SIG-M5 (cell line): ENCODE results near the gene LRRC63.
"Not testable (repeated sequence)": the region's sequence is repeated elsewhere in the genome, so short reads cannot be mapped to it uniquely, and the experiment has no call there.

Source experiments
- DNase-seq: peaks from one replicate; lab custom pipeline; 2025; lab: John Stamatoyannopoulos, UW

The LRRC63 gene

DNA sequence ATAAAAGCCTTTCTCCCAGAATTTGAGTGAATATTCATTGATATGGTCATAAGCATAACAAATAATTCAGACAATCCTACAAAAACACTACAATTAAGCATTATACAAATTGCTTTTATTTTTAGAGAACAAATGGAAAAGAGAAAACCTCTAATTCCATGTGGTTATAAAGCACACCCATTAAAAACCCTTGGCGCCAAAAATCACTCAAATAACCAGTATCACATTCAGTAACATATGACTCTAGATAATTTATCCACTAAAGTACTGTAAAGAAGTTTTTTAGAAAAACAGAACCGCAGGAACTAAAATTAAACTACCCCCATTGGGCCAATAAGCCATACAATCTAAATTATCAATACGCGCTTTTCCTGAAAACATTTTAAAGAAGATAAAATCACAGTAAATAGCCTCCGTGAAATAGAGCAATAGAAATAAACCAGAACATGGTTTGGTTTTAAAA lies 30.3 kb upstream of the LRRC63 start:
- DNase-seq: no peak

DNA sequence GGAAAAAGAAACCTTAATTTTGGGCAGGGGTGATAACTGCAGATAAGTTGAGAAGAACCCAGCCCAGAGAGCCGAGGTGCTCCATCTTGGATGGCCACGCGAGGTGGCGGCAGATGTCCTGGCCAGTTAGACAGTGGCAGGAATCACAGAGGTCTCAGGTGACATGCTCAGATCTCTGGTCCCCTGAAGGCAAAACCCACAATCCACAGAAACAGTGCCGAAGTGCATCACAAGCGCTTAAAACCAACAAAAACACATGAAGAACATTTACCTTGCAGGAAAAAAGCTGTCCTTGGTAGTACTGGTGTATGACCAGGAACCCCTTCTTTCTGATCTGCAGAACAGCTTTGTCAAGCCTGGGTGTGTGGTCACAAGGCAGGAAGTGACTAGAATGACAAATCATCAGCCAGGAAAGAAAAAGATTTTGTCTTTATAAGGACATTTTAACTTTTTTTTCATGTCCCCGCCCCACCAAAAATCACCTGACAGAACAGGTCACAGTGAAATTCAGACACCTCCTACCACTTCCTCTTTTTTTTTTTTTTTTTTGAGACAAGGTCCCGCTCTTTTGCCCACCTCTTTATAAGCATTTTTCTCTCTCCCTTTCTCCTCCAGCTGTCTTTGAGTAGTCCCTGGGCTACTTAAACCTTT lies 29.8 kb upstream of the LRRC63 start, which contains the start of gene LCP1:
Gene LCP1 (minus strand): TSS at position 338 of the 651 bp plus-strand sequence. CDS start 22,515 bp downstream, outside the sequence.
- DNase-seq: peak; percentile 91

GRCh38 chr13:46182491-46182877 lies 29.2 kb upstream of the LRRC63 start:
- no peak for DNase-seq

DNA sequence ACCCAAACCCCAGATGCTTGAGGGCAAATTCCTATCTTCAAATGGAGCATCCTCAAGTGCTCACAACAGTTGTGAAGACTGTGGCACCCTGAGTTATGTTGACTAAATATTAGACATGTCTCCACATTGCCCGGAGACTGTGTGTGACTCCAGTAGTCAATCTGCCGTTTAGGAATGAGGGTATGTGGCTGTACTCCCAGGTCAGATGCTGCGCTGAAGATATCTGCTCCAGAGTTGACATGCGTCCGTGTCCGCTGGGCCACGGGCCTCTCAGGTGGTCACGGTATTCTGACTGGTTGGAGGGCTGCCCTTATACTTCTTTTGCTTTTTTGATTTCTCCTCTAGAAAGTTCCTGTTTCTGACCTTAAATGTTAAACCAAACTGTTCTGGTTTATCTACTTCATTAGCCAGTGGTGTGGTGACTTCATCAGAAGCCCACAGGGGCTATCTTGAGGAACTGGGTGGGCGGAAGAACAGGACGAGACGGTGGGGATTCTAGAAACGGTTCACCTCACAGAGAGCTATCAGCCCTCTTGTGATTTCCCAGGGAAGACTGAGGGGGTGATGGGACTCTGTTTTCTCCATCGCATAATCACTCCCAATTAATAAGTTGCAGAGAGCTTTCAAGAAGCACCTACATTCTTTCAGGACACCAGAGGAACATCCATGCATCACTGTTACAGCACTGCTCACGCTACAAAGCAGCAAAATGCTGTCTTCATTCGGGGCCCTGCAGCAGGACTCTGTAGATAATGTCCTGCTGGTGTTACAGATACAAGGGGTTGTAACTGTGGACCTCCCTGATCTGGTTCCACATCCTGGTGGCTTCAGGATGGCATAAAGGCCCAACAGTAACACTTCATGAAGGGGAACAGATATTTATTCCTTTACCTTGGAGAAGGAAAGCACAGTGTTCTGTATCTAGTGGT lies 28.4 kb upstream of the LRRC63 start:
- no peak for DNase-seq

GRCh38 chr13:46184277-46184699 lies 27.4 kb upstream of the LRRC63 start:
- no peak for DNase-seq

- DNase-seq: no peak
Observed at GRCh38 chr13:46185634-46186033, 26.1 kb upstream of the LRRC63 start.

DNA sequence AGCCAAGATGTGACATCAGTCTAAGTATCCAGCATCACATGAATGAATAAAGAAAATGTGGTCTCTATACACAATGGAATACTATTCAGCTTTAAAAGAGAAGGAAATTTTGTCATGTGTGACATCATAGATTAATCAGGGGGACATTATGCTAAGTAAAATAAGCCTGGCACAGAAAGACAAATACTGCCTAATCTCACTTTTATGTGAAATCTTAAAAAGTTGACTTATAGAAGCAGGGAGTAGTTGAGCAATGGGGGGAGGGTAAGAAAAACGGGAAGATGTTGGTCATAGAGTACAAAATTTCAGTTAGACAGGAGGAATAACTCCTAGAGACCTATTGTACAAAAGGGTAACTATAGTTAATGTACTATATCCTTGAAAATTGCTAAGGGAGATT lies 19.3 kb upstream of the LRRC63 start:
- no peak for DNase-seq

- no peak for DNase-seq
Observed at GRCh38 chr13:46195016-46195415, 16.7 kb upstream of the LRRC63 start.

- no peak for DNase-seq
Observed at GRCh38 chr13:46197299-46198048, 14.3 kb upstream of the LRRC63 start.

DNA sequence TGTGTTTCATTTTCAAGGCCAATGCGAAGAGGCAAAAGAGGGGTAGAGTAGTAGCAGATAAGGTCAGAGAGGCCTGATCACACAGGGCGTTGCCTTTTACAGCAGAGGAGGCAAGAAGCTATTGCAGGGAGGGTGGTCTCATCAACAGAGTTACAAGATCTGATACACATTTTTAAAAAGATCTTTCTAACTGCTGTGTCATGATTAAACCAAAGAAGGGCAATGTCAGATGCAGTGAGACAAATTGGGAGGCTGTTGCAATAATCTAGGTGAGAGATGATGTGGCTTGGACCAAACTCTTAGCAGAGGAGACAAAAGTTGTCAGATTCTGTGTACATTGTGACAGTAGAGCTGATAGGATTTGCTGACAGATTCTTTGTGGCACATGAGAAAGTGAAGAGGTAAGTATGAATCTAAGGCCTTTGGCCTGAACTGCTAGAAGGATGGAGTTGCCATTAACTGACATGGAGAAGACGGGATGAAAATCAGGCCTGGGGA lies 13.0 kb upstream of the LRRC63 start:
- no peak for DNase-seq

DNA sequence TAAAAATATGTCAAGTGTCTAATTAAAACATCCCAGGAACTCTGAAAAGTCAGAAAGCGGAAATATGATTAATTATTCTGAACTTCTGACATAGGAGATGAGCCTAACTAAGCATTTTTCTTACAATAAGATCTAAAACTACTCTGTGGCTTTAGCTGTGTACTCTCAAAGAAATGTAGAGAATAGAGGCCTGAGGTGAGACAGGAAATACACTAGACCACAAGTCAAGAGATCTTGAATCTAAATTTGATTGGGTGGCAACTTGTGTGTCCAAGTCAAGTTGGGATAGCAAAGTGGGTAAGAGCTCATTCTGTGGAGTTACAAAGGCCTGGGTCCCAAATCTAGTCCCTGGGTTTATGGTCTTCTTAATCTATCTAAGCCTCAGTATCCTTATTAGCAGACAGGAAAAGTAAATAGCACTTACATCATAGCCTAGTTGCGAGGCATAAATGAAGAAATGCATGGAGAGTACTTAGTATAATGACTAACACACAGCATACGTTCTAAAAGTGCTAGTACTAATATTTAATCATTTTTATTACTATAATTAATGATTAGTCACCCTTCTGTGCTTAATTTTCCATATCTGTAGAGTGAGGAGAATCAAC lies 9.4 kb upstream of the LRRC63 start:
- DNase-seq: no peak

DNA sequence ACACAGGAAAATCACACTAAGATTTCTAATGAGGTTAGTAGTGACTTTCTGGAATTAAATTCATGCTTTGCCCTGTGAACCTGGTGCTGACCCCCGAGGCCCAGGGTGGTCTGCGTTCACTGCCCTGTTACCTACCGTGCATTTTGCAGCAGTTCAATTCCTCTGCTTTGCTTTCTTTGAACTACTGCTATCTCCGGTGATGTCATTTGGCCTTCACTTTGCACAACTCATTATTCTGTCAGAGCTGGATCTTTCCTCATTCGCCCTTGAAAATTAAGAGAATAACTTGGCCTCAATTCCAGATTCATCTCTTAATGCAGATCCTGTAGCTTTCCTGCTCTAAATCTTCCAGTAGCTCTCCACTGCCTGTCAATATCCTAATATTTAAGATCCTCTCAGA lies 8.8 kb upstream of the LRRC63 start:
- no peak for DNase-seq

- no peak for DNase-seq
Observed at GRCh38 chr13:46206143-46206542, 5.6 kb upstream of the LRRC63 start.

DNA sequence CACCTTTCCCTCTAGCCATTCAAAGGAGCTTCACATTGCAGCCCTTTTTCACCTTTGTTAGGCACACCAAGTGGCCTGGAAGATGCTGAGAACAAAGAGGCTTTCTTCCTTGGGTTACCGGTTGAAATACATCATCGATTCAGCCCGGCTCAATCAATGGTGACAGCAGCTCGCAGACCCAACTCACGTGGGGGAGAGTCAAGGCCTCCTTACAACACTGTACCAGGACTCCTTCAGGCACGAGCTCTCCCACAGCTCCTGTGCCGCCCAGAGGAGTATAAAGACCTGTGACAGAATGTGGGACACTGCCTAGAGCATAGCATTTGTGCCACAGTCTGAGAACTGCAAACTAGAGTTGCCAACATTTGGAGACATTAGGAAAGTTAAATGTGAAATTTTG lies 3.9 kb upstream of the LRRC63 start:
- no peak for DNase-seq

DNA sequence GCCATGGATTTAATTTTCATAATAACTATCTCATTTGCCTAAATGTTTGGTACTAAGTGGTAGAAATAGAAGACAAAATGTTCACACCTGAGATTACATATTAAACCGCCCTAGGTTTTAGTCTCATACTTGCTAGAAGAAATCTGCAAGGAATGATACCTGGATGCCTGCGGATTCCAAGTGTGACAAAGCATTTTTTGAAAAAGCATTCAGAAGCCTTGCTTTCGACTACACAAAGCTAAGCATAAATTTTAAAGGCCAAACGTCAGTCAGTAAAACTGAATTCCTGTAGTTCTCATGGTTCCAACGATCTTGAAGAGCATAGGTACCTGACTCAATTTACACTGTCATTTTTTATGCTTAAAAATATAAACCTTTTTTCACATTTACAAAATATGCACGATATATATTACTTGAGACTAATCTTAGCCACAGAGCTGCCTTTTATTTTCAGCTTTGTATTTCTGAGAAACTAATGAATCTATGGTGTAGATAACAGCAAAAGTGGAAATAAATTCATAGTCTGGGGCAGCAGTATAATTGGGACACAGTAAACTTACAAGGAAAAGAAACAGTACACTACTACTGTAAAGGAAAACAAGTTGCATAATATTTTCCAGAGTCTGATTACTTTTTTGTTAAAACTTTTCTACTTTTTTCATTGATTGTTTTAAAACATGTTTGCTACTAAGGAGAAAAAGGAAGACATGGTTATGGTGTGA lies 1.2 kb upstream of the LRRC63 start:
- DNase-seq: no peak

DNA sequence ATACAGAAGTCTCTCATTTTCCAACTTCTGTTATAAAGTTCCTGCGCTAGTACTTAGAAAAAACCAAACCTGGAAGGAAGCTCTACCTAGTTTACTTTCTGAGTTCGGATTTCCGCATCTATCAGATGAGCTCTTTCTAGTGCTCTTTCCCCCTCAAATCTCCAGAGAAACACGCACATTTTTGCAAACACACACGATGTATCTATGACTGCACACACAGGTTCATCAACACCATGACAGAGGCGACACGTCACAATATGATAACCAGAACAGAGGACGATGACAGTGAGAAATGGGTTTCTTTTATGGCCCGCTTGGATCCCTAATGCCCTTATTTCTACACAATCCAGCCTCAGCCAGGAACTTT lies 629 bp upstream of the LRRC63 start:
- no peak for DNase-seq

GRCh38 chr13:46213242-46213641 lies 1.5 kb downstream of the LRRC63 start:
- DNase-seq: no peak

GRCh38 chr13:46214741-46215140 lies 3.0 kb downstream of the LRRC63 start:
- DNase-seq: not testable (repeated sequence)

GRCh38 chr13:46220234-46220633 lies 8.5 kb downstream of the LRRC63 start:
- not testable (repeated sequence) for DNase-seq

DNA sequence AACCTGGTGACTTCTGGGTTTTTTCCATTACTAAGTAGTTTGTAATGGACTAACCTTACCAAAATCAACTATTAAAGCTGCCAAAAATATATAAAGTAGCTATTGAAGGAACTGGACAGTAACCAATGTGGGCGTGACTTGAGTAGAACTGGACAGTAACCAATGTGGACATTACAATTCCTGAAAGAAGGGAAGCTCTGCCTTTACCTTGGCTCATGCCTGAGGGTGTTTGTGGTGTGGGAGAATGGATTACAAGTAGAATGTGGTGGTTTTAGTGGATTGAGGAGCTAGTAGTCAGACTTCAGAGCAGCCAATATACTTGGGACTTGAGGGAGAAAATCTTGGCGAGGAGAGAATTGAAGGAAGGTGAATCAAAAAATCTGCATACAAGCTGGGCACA lies 17.5 kb downstream of the LRRC63 start:
- DNase-seq: no peak

DNA sequence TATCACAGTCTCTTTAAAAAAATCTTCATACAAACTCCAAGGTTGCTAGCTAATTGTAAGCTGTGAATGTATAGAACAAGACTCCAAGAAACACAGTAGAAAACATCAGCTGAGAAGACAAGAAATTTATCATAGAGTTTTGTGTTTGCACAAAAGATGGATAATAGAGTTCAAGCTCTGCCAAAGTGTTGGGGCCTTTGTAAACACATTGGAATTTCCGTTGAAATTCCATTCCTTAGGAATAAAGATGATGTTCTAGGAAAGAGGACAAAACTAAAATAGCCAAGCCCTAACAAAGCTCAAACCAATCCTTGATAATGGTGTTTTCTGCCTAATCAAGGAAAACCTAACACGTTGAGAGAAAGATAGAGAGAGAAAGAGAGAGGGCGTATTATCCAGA lies 20.6 kb downstream of the LRRC63 start:
- no peak for DNase-seq
